Lung (tissue), 12 donors: ENCODE results near the gene CSPG4. TPM values are rescaled to one million over a fixed set of nuclear protein-coding genes. Genes with fewer than 3 reads are reported as not detected.
"Not testable (repeated sequence)": the region's sequence is repeated elsewhere in the genome, so short reads cannot be mapped to it uniquely, and the experiment has no call there.

Source experiments
- ATAC-seq: fragments of 200-7000 bp; cut with Tn5 transposase; one replicate; pipeline ENCODE4 v1.9.1; 2020; ENCODE audit warnings: moderate number of reproducible peaks; ENCODE audit not compliant: insufficient read depth, low FRiP score
- DNase-seq, 3 donors: peaks; one replicate each; pipeline ENCODE4 v3.0.0-alpha.2; 2013 to 2017
- H3K27ac ChIP-seq, 2 donors: one replicate each; pipeline ENCODE4 v1.5.1; 2013; ENCODE audit warnings: mild to moderate bottlenecking in 2 of 2, moderate library complexity in 2 of 2, control low read depth in 1 of 2, inconsistent platforms in 1 of 2, low read depth in 1 of 2, low read length in 1 of 2
- H3K27me3 ChIP-seq, 3 donors: one replicate each; pipeline ENCODE4 v1.5.1; 2013; ENCODE audit warnings: low read length in 2 of 3; ENCODE audit not compliant: control insufficient read depth in 3 of 3, insufficient read depth in 3 of 3
- H3K36me3 ChIP-seq, 4 donors: one replicate each; pipeline ENCODE4 v1.5.1; 2013; ENCODE audit warnings: low read length in 4 of 4, mild to moderate bottlenecking in 1 of 4, moderate library complexity in 1 of 4; ENCODE audit not compliant: control insufficient read depth in 4 of 4, insufficient read depth in 4 of 4
- H3K4me1 ChIP-seq, 5 donors: one replicate each; pipeline ENCODE4 v1.5.1; 2013; ENCODE audit warnings: low read length in 5 of 5, mild to moderate bottlenecking in 2 of 5, moderate library complexity in 1 of 5; ENCODE audit not compliant: control insufficient read depth in 5 of 5, insufficient read depth in 5 of 5
- H3K4me3 ChIP-seq: one replicate; pipeline ENCODE4 v1.5.1; 2013; ENCODE audit warnings: mild to moderate bottlenecking, control low read depth, moderate library complexity
- H3K9ac ChIP-seq, 2 donors: one replicate each; pipeline ENCODE4 v1.5.1; 2013; ENCODE audit warnings: low read length in 2 of 2, control low read depth in 1 of 2; ENCODE audit not compliant: insufficient read depth in 1 of 2
- H3K9me3 ChIP-seq, 4 donors: one replicate each; pipeline ENCODE4 v1.5.1; 2013; ENCODE audit warnings: low read length in 3 of 4, mild to moderate bottlenecking in 1 of 4, moderate library complexity in 1 of 4; ENCODE audit not compliant: control insufficient read depth in 4 of 4, insufficient read depth in 3 of 4
- CTCF ChIP-seq: IDR thresholded peaks from 2 replicates; pipeline ENCODE4 v1.5.1; 2012; ENCODE audit warnings: mild to moderate bottlenecking; ENCODE audit errors: control extremely low read depth, extremely low read depth
- whole genome bisulfite sequencing, 2 donors: extraction: QIAGEN DNeasy Blood & Tissue Kit; methylation state at CpG; one replicate each; pipeline ENCODE4 v1.1.7; 2013; 5-methylcytosine and 5-hydroxymethylcytosine counted together
- polyA plus RNA-seq, 2 donors: library from polyadenylated mRNA; stranded (reverse); fragments of 200-250 nt; gene quantifications; one replicate each; pipeline ENCODE4 v1.2.1, GENCODE V29; 2013
- total RNA-seq, 2 donors: library from RNA; depleted of rRNA in 1 of 2; stranded (reverse); fragments of >200 nt in 1 of 2; gene quantifications; one replicate each; pipeline ENCODE4 v1.2.1, GENCODE V29; 2014 to 2021
- donor health status: control.
- donor health status: control.
- donor health status: Bipolar disorder and iron deficiency.
- donor health status: healthy.
- donor health status: DM: yes; HTN: yes; CAD: no.

Gene CSPG4
- total and polyA plus RNA-seq, 4 donors = 8.5 to 38.1 (median 24.2) TPM

- WGBS, 2 donors = 96 to 97% methylated on average over 21 to 26 of the region's 26 CpGs
- ATAC-seq = no peak
- Histone ChIP-seq H3K9me3 (no peaks in the 10 kb centered on the region), H3K36me3 (peaks cover 0 to 8% (median 5%) of the 10 kb centered on the region in 4 donors), H3K27me3 (no peaks in the 10 kb centered on the region), H3K4me3 (no peak overlapping the region), H3K4me1 (peaks cover 0 to 5% (median 4%) of the 10 kb centered on the region in 5 donors), H3K27ac (no peak overlapping the region), H3K9ac (no peak overlapping the region)
- TF ChIP-seq CTCF = no peak
- DNase-seq = no peak
These were observed 23.8 kb downstream of the CSPG4 start for GRCh38 chr15:75688831-75689230.

GRCh38 chr15:75688278-75688557, 24.4 kb downstream of the CSPG4 start:
- peaks cover 0 to 8% (median 5%) of the 10 kb centered on the region in 4 donors for H3K36me3 ChIP-seq
- no peak overlapping the region for H3K9ac ChIP-seq
- H3K27me3 ChIP-seq = no peaks in the 10 kb centered on the region
- H3K9me3 ChIP-seq = no peaks in the 10 kb centered on the region
- no peaks in the 10 kb centered on the region for H3K4me1 ChIP-seq
- 93% methylated on average over 7 of the region's 7 CpGs for WGBS, 2 donors
- H3K27ac ChIP-seq = no peak overlapping the region
- DNase-seq (no peak), ATAC-seq (no peak)
- no peak for TF ChIP-seq CTCF
- no peak overlapping the region for H3K4me3 ChIP-seq

GRCh38 chr15:75687486-75688277, 25.0 kb downstream of the CSPG4 start:
- no peak overlapping the region for H3K4me3 ChIP-seq
- H3K9ac ChIP-seq = no peak overlapping the region
- H3K36me3 ChIP-seq = peaks cover 0 to 8% (median 5%) of the 10 kb centered on the region in 4 donors
- 92 to 94% methylated on average over 44 of the region's 44 CpGs for WGBS, 2 donors
- no peak for DNase-seq
- H3K9me3 ChIP-seq = no peaks in the 10 kb centered on the region
- no peak for TF ChIP-seq CTCF
- H3K27ac ChIP-seq = no peak overlapping the region
- H3K4me1 ChIP-seq = no peaks in the 10 kb centered on the region
- no peak for ATAC-seq
- no peaks in the 10 kb centered on the region for H3K27me3 ChIP-seq

GRCh38 chr15:75686212-75686642, 26.4 kb downstream of the CSPG4 start:
- not testable (repeated sequence) for H3K9ac ChIP-seq, H3K27ac ChIP-seq, H3K4me1 ChIP-seq, H3K9me3 ChIP-seq, H3K4me3 ChIP-seq, H3K36me3 ChIP-seq, H3K27me3 ChIP-seq
- 31 to 33% methylated on average over 14 of the region's 14 CpGs for WGBS, 2 donors
- TF ChIP-seq CTCF = peak; percentile 48
- DNase-seq (peak; percentile 58 to 85 (median 67)), ATAC-seq (peak; percentile 86)
